OCI-LY3 (cell line): ENCODE data around the gene RAP1GAP2.
"Not testable (repeated sequence)": the region's sequence is repeated elsewhere in the genome, so short reads cannot be mapped to it uniquely, and the experiment has no call there.

Experiments
- H2AFZ ChIP-seq: fragments of 200-600, 300-600 bp; shearing (Covaris generic); 2 replicates; pipeline ENCODE4 v1.6.0; 2014; ENCODE audit warnings: antibody characterized with exemption, low read depth, low read length
- H3K27ac ChIP-seq: fragments of 200-600, 300-600 bp; sonication (generic); 2 replicates; pipeline ENCODE4 v1.5.1; 2014; ENCODE audit warnings: mild to moderate bottlenecking, low read length, moderate library complexity, mixed read lengths
- H3K27me3 ChIP-seq: fragments of 200-600, 300-600 bp; sonication (generic); 2 replicates; pipeline ENCODE4 v1.6.1; 2014; ENCODE audit warnings: low read depth, low read length, mixed read lengths
- H3K36me3 ChIP-seq: fragments of 200-600, 300-600 bp; sonication (generic); replicated peaks from 2 replicates; pipeline ENCODE3; 2014; ENCODE audit warnings: low read depth, low read length, mixed read lengths
- H3K4me1 ChIP-seq: fragments of 300-600, 200-600 bp; sonication (generic); 2 replicates; pipeline ENCODE4 v1.6.1; 2014; ENCODE audit warnings: low read length, mixed read lengths
- H3K4me2 ChIP-seq: fragments of 200-600, 300-600 bp; sonication (generic); 2 replicates; pipeline ENCODE4 v1.6.1; 2014; ENCODE audit warnings: low read length, mixed read lengths
- H3K4me3 ChIP-seq: fragments of 300-600, 200-600 bp; sonication (generic); 2 replicates; pipeline ENCODE4 v1.5.1; 2014; ENCODE audit warnings: antibody characterized with exemption, mild to moderate bottlenecking, low read length, moderate library complexity
- H3K79me2 ChIP-seq: fragments of 300-600, 200-600 bp; shearing (Covaris generic); 2 replicates; pipeline ENCODE4 v1.6.1; 2014; ENCODE audit warnings: mild to moderate bottlenecking, low read length, mixed read lengths
- H3K9ac ChIP-seq: fragments of 300-600, 200-600 bp; shearing (Covaris generic); 2 replicates; pipeline ENCODE4 v1.6.0; 2014; ENCODE audit warnings: mild to moderate bottlenecking, low read length, moderate library complexity
- H3K9me3 ChIP-seq: fragments of 200-600, 300-600 bp; shearing (Covaris generic); 2 replicates; pipeline ENCODE4 v1.6.1; 2014; ENCODE audit warnings: low read length, mixed read lengths; ENCODE audit not compliant: insufficient read depth
- H4K20me1 ChIP-seq: fragments of 200-600, 300-600 bp; sonication (generic); 2 replicates; pipeline ENCODE4 v1.6.1; 2016; ENCODE audit warnings: low read length, mixed read lengths; ENCODE audit not compliant: insufficient read depth
- CTCF ChIP-seq: fragments of 200-600, 300-600 bp; sonication (generic); IDR thresholded peaks from 2 replicates; pipeline ENCODE4 v1.5.1; 2014; ENCODE audit warnings: antibody characterized with exemption, low read length, low read depth
- EZH2phosphoT487 ChIP-seq: fragments of 200-600 bp; shearing (Covaris generic); IDR thresholded peaks from 2 replicates; pipeline ENCODE4 v1.6.1; 2018; ENCODE audit warnings: antibody characterized with exemption, mixed run types, low read depth

The RAP1GAP2 gene

GRCh38 chr17:2989855-2990254 is 193.6 kb downstream of the RAP1GAP2 start:
- Histone ChIP-seq H3K4me2 (no peak overlapping the region), H3K9ac (no peak overlapping the region), H3K4me1 (peaks cover 8% of the 10 kb centered on the region), H3K36me3 (no peaks in the 10 kb centered on the region), H3K9me3 (no peaks in the 10 kb centered on the region), H2AFZ (no peak overlapping the region), H3K27ac (no peak overlapping the region), H4K20me1 (no peaks in the 10 kb centered on the region), H3K4me3 (no peak overlapping the region), H3K27me3 (peaks cover 8% of the 10 kb centered on the region; the same call in 1 of the 2 replicates), H3K79me2 (no peaks in the 10 kb centered on the region)
- TF ChIP-seq CTCF (no peak), EZH2phosphoT487 (no peak)

- H3K36me3 ChIP-seq = no peaks in the 10 kb centered on the region
- no peaks in the 10 kb centered on the region for H4K20me1 ChIP-seq
- H3K9me3 ChIP-seq = no peaks in the 10 kb centered on the region
- peaks cover 8% of the 10 kb centered on the region; the same call in 1 of the 2 replicates for H3K27me3 ChIP-seq
- H3K4me1 ChIP-seq = peaks cover 5% of the 10 kb centered on the region
- no peaks in the 10 kb centered on the region for H3K79me2 ChIP-seq
- H2AFZ ChIP-seq = no peak overlapping the region
- H3K9ac ChIP-seq = no peak overlapping the region
- H3K27ac ChIP-seq = no peak overlapping the region
- no peak overlapping the region for H3K4me2 ChIP-seq
- TF ChIP-seq CTCF = no peak
- no peak for TF ChIP-seq EZH2phosphoT487
- no peak overlapping the region for H3K4me3 ChIP-seq
These were observed 194.2 kb downstream of the RAP1GAP2 start for GRCh38 chr17:2990396-2990795.

- H3K36me3 ChIP-seq, H3K9ac ChIP-seq, H3K4me3 ChIP-seq, H3K4me1 ChIP-seq, H2AFZ ChIP-seq, H4K20me1 ChIP-seq, H3K4me2 ChIP-seq, H3K27me3 ChIP-seq, H3K79me2 ChIP-seq, H3K27ac ChIP-seq, H3K9me3 ChIP-seq: not testable (repeated sequence)
These were observed 195.3 kb downstream of the RAP1GAP2 start for GRCh38 chr17:2991396-2992180.

GRCh38 chr17:2994441-2994840 is 198.2 kb downstream of the RAP1GAP2 start:
- H3K36me3 ChIP-seq = no peaks in the 10 kb centered on the region
- TF ChIP-seq CTCF = no peak
- TF ChIP-seq EZH2phosphoT487 = no peak

More at GRCh38 chr17:2994441-2994840, 198.2 kb downstream of the RAP1GAP2 start:
- no peak overlapping the region for H3K27ac ChIP-seq
- H3K9ac ChIP-seq = no peak overlapping the region
- no peak overlapping the region for H3K4me2 ChIP-seq
- no peaks in the 10 kb centered on the region for H4K20me1 ChIP-seq
- H3K4me3 ChIP-seq = no peak overlapping the region
- H3K9me3 ChIP-seq = no peaks in the 10 kb centered on the region
- peaks cover 8% of the 10 kb centered on the region; the same call in 1 of the 2 replicates for H3K27me3 ChIP-seq
- H2AFZ ChIP-seq = no peak overlapping the region
- H3K4me1 ChIP-seq = no peaks in the 10 kb centered on the region
- H3K79me2 ChIP-seq = no peaks in the 10 kb centered on the region
